WTC11 (cell line): ENCODE data around the gene LTBP1. TPM values are rescaled to one million over a fixed set of nuclear protein-coding genes. Genes with fewer than 3 reads are reported as not detected.

Experiments used
- ATAC-seq: fragments of 200-7000 bp; cut with Tn5 transposase; 2 replicates; pipeline ENCODE4 v1.10.0; 2021; ENCODE audit warnings: mild to moderate bottlenecking, moderate library complexity
- CTCF ChIA-PET: fragments of 300-600 bp; sonication (Branson Sonifier 250); formaldehyde crosslinking; loops from one replicate; lab custom pipeline; 2021; ENCODE audit warnings: antibody characterized with exemption; lab: Charles Lee
- POLR2A ChIA-PET: fragments of 350-600 bp; sonication (Branson Sonifier 250); formaldehyde crosslinking; loops from one replicate; lab custom pipeline; 2021; ENCODE audit warnings: antibody characterized with exemption; lab: Charles Lee
- DNase-seq: peaks from one replicate; pipeline ENCODE4 v3.0.0; 2021; ENCODE audit warnings: low spot score
- H3K27ac Mint-ChIP-seq: 2 replicates; pipeline ENCODE4 v1.8.0; 2021; ENCODE audit warnings: mixed read lengths
- H3K27me3 Mint-ChIP-seq: 2 replicates; pipeline ENCODE4 v1.8.0; 2021; ENCODE audit warnings: low read depth, mild to moderate bottlenecking, moderate library complexity, mixed read lengths
- H3K36me3 Mint-ChIP-seq: 2 replicates; pipeline ENCODE4 v1.8.0; 2021; ENCODE audit warnings: mixed read lengths
- H3K4me1 Mint-ChIP-seq: 2 replicates; pipeline ENCODE4 v1.8.0; 2022; ENCODE audit warnings: mixed read lengths
- H3K4me3 Mint-ChIP-seq: 2 replicates; pipeline ENCODE4 v1.8.0; 2021; ENCODE audit warnings: mild to moderate bottlenecking, moderate library complexity, mixed read lengths
- H3K9me3 Mint-ChIP-seq: 2 replicates; pipeline ENCODE4 v1.8.0; 2021; ENCODE audit warnings: mixed read lengths
- ATF1 ChIP-seq: sonication (generic); formaldehyde crosslinking; IDR thresholded peaks from 2 replicates; pipeline ENCODE4 v1.8.1; 2023; ENCODE audit warnings: mild to moderate bottlenecking, moderate library complexity, missing genetic modification reagents
- ELF4 ChIP-seq: sonication (generic); formaldehyde crosslinking; IDR thresholded peaks from 2 replicates; pipeline ENCODE4 v1.8.1; 2022; ENCODE audit warnings: low read depth, mild to moderate bottlenecking, moderate library complexity, missing genetic modification reagents
- GTF2I ChIP-seq: fragments of 250-450 bp; sonication (Bioruptor Pico); conservative IDR thresholded peaks from 2 replicates; pipeline ENCODE4 v1.4.0; 2021; ENCODE audit warnings: mild to moderate bottlenecking
- KAT7 ChIP-seq: sonication (generic); formaldehyde crosslinking; IDR thresholded peaks from 2 replicates; pipeline ENCODE4 v1.8.1; 2023; ENCODE audit warnings: missing genetic modification reagents, mild to moderate bottlenecking, borderline replicate concordance
- MXD4 ChIP-seq: fragments of 250-450 bp; sonication (Bioruptor Pico); IDR thresholded peaks from 2 replicates; pipeline ENCODE4 v1.8.0; 2021; ENCODE audit warnings: mild to moderate bottlenecking, moderate library complexity, borderline replicate concordance
- NFE2L1 ChIP-seq: sonication (generic); formaldehyde crosslinking; IDR thresholded peaks from 2 replicates; pipeline ENCODE4 v1.8.1; 2023; ENCODE audit warnings: missing genetic modification reagents
- RELA ChIP-seq: sonication (generic); formaldehyde crosslinking; IDR thresholded peaks from 2 replicates; pipeline ENCODE4 v1.8.1; 2022; ENCODE audit warnings: missing genetic modification reagents, mild to moderate bottlenecking, borderline replicate concordance
- SMAD3 ChIP-seq: sonication (generic); formaldehyde crosslinking; IDR thresholded peaks from 2 replicates; pipeline ENCODE4 v1.8.0; 2022; ENCODE audit warnings: missing genetic modification reagents, mild to moderate bottlenecking, borderline replicate concordance
- TEAD1 ChIP-seq: sonication (generic); formaldehyde crosslinking; IDR thresholded peaks from 2 replicates; pipeline ENCODE4 v1.8.0; 2022; ENCODE audit warnings: mild to moderate bottlenecking, missing genetic modification reagents
- TP53 ChIP-seq: sonication (generic); formaldehyde crosslinking; IDR thresholded peaks from 2 replicates; pipeline ENCODE4 v1.8.1; 2023; ENCODE audit warnings: mild to moderate bottlenecking, missing genetic modification reagents
- ZNF263 ChIP-seq: sonication (generic); formaldehyde crosslinking; IDR thresholded peaks from 2 replicates; pipeline ENCODE4 v1.8.1; 2022; ENCODE audit warnings: low read depth, mild to moderate bottlenecking, moderate library complexity, missing genetic modification reagents
- total RNA-seq: library from RNA; stranded (reverse); gene quantifications from 3 replicates; pipeline ENCODE4 v1.2.3, GENCODE V29; 2021
- TF ChIP-seq, protein P1 (sequence below): sonication (generic); formaldehyde crosslinking; conservative IDR thresholded peaks from 2 replicates; pipeline ENCODE4 v1.8.1; 2023; ENCODE audit warnings: mild to moderate bottlenecking, low read depth, missing genetic modification reagents, moderate library complexity
- TF ChIP-seq, protein P2 (sequence below): sonication (generic); formaldehyde crosslinking; IDR thresholded peaks from 2 replicates; pipeline ENCODE4 v1.8.0; 2023; ENCODE audit warnings: mild to moderate bottlenecking, missing genetic modification reagents
- TF ChIP-seq, protein P3 (sequence below): sonication (generic); formaldehyde crosslinking; IDR thresholded peaks from 2 replicates; pipeline ENCODE4 v1.8.0; 2022; ENCODE audit warnings: mild to moderate bottlenecking, missing genetic modification reagents
- TF ChIP-seq, protein P4 (sequence below): sonication (generic); formaldehyde crosslinking; IDR thresholded peaks from 2 replicates; pipeline ENCODE4 v1.8.1; 2022; ENCODE audit warnings: mild to moderate bottlenecking, missing genetic modification reagents, moderate library complexity, borderline replicate concordance
- TF ChIP-seq, protein P5 (sequence below): fragments of 250-450 bp; sonication (Bioruptor Pico); IDR thresholded peaks from 2 replicates; pipeline ENCODE4 v1.9.0; 2021; ENCODE audit warnings: moderate library complexity, mild to moderate bottlenecking, inconsistent platforms, borderline replicate concordance
- TF ChIP-seq, protein P6 (sequence below): sonication (generic); formaldehyde crosslinking; IDR thresholded peaks from 2 replicates; pipeline ENCODE4 v1.8.0; 2023; ENCODE audit warnings: missing genetic modification reagents, mild to moderate bottlenecking, borderline replicate concordance

Gene LTBP1
- total RNA-seq, 1 experiment from 2014 or later, result 33.6 TPM

DNA sequence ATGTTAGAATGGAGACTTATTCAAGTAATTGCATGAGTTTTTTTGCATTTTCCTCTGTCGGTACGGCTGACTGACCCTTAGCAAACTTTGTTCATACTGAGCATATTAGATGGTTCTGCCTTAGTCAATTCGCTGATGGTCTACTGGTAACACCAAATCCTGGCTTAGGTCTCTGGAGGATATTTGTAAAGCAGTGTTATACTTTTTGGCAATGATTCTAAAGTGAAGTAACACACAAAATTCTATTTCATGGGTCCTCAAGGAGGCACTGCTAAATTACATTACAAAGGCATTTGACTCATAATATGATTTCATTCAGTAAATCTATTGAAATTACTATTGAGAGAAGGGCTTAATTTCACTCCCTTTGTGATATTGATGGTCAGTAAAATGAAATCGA lies 282.9 kb downstream of the LTBP1 start:
- CTCF ChIA-PET, result no interaction called here
- POLR2A ChIA-PET, result no interaction called here

DNA sequence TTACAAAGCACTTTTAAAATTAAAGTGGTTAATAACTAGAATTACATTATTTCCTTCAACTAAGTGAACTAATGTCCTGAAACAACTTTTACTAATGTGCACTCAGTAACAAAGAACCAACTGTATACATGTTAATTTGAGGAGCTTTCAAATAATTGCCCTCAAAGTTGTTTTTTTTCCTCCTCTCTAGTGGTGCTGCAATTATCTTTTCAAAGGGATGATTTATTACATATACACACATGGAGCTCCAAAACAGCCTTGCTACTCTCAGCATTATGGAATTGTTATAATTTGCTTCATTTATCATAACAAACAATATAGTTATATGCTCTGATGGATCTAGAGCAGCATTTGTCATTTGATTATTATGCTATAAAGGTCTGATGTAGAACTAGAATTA lies 283.4 kb downstream of the LTBP1 start:
- Mint-ChIP-seq H3K27ac (no peak overlapping the region), H3K36me3 (peaks cover 5% of the 10 kb centered on the region), H3K27me3 (no peaks in the 10 kb centered on the region), H3K4me3 (no peak overlapping the region), H3K9me3 (peaks cover 12% of the 10 kb centered on the region), H3K4me1 (peaks cover 9% of the 10 kb centered on the region)
- ATAC-seq (no peak), DNase-seq (no peak)
- ChIA-PET CTCF (no interaction called here), POLR2A (no interaction called here)
- TF ChIP-seq RELA (no peak), TP53 (no peak), ELF4 (CRISPR knock-in tag) (no peak), ATF1 (CRISPR knock-in tag) (no peak), SMAD3 (CRISPR knock-in tag) (no peak)
- TF ChIP-seq, protein P1, sequence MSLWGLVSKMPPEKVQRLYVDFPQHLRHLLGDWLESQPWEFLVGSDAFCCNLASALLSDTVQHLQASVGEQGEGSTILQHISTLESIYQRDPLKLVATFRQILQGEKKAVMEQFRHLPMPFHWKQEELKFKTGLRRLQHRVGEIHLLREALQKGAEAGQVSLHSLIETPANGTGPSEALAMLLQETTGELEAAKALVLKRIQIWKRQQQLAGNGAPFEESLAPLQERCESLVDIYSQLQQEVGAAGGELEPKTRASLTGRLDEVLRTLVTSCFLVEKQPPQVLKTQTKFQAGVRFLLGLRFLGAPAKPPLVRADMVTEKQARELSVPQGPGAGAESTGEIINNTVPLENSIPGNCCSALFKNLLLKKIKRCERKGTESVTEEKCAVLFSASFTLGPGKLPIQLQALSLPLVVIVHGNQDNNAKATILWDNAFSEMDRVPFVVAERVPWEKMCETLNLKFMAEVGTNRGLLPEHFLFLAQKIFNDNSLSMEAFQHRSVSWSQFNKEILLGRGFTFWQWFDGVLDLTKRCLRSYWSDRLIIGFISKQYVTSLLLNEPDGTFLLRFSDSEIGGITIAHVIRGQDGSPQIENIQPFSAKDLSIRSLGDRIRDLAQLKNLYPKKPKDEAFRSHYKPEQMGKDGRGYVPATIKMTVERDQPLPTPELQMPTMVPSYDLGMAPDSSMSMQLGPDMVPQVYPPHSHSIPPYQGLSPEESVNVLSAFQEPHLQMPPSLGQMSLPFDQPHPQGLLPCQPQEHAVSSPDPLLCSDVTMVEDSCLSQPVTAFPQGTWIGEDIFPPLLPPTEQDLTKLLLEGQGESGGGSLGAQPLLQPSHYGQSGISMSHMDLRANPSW (CRISPR knock-in tag), result no peak

More for the DNA sequence above, 282.9 kb downstream of the LTBP1 start:
- DNase-seq (no peak), ATAC-seq (no peak)
- H3K4me1 Mint-ChIP-seq, result peaks cover 9% of the 10 kb centered on the region
- peaks cover 6% of the 10 kb centered on the region for H3K36me3 Mint-ChIP-seq
- H3K9me3 Mint-ChIP-seq, result peaks cover 8% of the 10 kb centered on the region
- H3K27me3 Mint-ChIP-seq, result no peaks in the 10 kb centered on the region
- no peak for TF ChIP-seq NFE2L1
- TF ChIP-seq ZNF263 (CRISPR knock-in tag), result no peak
- no peak for TF ChIP-seq TEAD1 (CRISPR knock-in tag)
- TF ChIP-seq, protein P2, sequence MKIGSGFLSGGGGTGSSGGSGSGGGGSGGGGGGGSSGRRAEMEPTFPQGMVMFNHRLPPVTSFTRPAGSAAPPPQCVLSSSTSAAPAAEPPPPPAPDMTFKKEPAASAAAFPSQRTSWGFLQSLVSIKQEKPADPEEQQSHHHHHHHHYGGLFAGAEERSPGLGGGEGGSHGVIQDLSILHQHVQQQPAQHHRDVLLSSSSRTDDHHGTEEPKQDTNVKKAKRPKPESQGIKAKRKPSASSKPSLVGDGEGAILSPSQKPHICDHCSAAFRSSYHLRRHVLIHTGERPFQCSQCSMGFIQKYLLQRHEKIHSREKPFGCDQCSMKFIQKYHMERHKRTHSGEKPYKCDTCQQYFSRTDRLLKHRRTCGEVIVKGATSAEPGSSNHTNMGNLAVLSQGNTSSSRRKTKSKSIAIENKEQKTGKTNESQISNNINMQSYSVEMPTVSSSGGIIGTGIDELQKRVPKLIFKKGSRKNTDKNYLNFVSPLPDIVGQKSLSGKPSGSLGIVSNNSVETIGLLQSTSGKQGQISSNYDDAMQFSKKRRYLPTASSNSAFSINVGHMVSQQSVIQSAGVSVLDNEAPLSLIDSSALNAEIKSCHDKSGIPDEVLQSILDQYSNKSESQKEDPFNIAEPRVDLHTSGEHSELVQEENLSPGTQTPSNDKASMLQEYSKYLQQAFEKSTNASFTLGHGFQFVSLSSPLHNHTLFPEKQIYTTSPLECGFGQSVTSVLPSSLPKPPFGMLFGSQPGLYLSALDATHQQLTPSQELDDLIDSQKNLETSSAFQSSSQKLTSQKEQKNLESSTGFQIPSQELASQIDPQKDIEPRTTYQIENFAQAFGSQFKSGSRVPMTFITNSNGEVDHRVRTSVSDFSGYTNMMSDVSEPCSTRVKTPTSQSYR (CRISPR knock-in tag), result no peak
- TF ChIP-seq, protein P3, sequence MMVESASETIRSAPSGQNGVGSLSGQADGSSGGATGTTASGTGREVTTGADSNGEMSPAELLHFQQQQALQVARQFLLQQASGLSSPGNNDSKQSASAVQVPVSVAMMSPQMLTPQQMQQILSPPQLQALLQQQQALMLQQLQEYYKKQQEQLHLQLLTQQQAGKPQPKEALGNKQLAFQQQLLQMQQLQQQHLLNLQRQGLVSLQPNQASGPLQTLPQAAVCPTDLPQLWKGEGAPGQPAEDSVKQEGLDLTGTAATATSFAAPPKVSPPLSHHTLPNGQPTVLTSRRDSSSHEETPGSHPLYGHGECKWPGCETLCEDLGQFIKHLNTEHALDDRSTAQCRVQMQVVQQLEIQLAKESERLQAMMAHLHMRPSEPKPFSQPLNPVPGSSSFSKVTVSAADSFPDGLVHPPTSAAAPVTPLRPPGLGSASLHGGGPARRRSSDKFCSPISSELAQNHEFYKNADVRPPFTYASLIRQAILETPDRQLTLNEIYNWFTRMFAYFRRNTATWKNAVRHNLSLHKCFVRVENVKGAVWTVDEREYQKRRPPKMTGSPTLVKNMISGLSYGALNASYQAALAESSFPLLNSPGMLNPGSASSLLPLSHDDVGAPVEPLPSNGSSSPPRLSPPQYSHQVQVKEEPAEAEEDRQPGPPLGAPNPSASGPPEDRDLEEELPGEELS (CRISPR knock-in tag), result no peak
- TF ChIP-seq MXD4 (CRISPR knock-in tag), result no peak
- TF ChIP-seq KAT7 (CRISPR knock-in tag), result no peak
- TF ChIP-seq, protein P4, sequence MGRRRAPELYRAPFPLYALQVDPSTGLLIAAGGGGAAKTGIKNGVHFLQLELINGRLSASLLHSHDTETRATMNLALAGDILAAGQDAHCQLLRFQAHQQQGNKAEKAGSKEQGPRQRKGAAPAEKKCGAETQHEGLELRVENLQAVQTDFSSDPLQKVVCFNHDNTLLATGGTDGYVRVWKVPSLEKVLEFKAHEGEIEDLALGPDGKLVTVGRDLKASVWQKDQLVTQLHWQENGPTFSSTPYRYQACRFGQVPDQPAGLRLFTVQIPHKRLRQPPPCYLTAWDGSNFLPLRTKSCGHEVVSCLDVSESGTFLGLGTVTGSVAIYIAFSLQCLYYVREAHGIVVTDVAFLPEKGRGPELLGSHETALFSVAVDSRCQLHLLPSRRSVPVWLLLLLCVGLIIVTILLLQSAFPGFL, result no peak
- TF ChIP-seq, protein P5, sequence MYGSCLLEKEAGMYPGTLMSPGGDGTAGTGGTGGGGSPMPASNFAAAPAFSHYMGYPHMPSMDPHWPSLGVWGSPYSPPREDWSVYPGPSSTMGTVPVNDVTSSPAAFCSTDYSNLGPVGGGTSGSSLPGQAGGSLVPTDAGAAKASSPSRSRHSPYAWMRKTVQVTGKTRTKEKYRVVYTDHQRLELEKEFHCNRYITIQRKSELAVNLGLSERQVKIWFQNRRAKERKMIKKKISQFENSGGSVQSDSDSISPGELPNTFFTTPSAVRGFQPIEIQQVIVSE (CRISPR knock-in tag), result no peak
- TF ChIP-seq, protein P6, sequence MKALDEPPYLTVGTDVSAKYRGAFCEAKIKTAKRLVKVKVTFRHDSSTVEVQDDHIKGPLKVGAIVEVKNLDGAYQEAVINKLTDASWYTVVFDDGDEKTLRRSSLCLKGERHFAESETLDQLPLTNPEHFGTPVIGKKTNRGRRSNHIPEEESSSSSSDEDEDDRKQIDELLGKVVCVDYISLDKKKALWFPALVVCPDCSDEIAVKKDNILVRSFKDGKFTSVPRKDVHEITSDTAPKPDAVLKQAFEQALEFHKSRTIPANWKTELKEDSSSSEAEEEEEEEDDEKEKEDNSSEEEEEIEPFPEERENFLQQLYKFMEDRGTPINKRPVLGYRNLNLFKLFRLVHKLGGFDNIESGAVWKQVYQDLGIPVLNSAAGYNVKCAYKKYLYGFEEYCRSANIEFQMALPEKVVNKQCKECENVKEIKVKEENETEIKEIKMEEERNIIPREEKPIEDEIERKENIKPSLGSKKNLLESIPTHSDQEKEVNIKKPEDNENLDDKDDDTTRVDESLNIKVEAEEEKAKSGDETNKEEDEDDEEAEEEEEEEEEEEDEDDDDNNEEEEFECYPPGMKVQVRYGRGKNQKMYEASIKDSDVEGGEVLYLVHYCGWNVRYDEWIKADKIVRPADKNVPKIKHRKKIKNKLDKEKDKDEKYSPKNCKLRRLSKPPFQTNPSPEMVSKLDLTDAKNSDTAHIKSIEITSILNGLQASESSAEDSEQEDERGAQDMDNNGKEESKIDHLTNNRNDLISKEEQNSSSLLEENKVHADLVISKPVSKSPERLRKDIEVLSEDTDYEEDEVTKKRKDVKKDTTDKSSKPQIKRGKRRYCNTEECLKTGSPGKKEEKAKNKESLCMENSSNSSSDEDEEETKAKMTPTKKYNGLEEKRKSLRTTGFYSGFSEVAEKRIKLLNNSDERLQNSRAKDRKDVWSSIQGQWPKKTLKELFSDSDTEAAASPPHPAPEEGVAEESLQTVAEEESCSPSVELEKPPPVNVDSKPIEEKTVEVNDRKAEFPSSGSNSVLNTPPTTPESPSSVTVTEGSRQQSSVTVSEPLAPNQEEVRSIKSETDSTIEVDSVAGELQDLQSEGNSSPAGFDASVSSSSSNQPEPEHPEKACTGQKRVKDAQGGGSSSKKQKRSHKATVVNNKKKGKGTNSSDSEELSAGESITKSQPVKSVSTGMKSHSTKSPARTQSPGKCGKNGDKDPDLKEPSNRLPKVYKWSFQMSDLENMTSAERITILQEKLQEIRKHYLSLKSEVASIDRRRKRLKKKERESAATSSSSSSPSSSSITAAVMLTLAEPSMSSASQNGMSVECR (CRISPR knock-in tag), result no peak
- TF ChIP-seq GTF2I (CRISPR knock-in tag), result no peak
- TF ChIP-seq, all 79 proteins: peak for 0
- H3K4me3 Mint-ChIP-seq, result no peak overlapping the region
- H3K27ac Mint-ChIP-seq, result no peak overlapping the region
